HG03064 (cell line): ENCODE measurements around the gene USP24.
A peak's percentile ranks its signal among the peaks of the same experiment; 100 is the strongest.

Experiments
- ATAC-seq: cut with Tn5 transposase; IDR thresholded peaks from one replicate; pipeline ENCODE4 v1.9.1; 2021; ENCODE audit warnings: low read depth; ENCODE audit not compliant: unreplicated experiment

USP24 gene, protein sequence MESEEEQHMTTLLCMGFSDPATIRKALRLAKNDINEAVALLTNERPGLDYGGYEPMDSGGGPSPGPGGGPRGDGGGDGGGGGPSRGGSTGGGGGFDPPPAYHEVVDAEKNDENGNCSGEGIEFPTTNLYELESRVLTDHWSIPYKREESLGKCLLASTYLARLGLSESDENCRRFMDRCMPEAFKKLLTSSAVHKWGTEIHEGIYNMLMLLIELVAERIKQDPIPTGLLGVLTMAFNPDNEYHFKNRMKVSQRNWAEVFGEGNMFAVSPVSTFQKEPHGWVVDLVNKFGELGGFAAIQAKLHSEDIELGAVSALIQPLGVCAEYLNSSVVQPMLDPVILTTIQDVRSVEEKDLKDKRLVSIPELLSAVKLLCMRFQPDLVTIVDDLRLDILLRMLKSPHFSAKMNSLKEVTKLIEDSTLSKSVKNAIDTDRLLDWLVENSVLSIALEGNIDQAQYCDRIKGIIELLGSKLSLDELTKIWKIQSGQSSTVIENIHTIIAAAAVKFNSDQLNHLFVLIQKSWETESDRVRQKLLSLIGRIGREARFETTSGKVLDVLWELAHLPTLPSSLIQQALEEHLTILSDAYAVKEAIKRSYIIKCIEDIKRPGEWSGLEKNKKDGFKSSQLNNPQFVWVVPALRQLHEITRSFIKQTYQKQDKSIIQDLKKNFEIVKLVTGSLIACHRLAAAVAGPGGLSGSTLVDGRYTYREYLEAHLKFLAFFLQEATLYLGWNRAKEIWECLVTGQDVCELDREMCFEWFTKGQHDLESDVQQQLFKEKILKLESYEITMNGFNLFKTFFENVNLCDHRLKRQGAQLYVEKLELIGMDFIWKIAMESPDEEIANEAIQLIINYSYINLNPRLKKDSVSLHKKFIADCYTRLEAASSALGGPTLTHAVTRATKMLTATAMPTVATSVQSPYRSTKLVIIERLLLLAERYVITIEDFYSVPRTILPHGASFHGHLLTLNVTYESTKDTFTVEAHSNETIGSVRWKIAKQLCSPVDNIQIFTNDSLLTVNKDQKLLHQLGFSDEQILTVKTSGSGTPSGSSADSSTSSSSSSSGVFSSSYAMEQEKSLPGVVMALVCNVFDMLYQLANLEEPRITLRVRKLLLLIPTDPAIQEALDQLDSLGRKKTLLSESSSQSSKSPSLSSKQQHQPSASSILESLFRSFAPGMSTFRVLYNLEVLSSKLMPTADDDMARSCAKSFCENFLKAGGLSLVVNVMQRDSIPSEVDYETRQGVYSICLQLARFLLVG (N-terminal part only)

DNA sequence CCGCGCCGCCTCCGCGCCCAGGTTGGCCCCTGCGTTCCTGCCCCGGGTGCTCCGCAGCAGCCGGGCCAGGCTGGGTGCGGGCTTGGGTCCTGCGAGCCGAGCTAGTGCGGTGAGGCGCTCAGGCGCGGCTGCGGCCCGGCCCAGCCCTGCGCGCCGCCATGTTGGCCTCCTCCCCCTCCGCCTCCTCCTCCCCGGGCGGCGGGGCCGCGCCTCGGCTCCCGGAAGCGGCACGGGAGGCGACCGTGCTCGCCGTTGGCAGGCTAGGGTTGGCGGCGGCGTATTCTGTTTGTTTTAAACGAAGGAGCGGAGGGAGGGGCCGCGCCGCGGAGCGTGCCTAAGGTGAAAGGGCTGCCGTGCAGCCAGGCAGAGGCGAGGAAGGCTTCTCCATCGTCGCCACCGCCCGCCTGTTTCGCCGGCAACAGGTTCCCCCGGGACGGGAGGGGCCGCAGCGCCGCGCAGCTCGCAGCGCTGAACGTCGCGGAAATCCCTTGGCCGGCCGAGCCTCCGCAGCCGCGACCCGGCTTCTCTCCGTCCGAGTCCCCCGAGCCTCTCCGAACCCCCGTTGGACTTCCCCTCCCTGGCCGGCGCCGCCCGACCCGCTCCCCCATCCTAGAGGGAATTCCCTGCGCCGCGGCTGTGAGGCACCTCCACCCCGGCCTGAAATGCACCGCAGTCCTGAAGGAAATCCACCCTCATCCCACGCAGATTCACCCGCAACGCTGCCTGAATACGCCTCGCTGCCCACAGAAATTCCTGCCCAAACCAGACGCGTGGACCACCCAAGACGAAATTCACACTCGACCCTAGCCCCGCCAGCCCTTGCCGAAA is at the start of gene USP24:
Gene USP24, minus strand, starts transcription at position 171 of the 828 bp plus-strand sequence. CDS start 251 bp downstream, outside the sequence.
- peak; percentile 72 for ATAC-seq

DNA sequence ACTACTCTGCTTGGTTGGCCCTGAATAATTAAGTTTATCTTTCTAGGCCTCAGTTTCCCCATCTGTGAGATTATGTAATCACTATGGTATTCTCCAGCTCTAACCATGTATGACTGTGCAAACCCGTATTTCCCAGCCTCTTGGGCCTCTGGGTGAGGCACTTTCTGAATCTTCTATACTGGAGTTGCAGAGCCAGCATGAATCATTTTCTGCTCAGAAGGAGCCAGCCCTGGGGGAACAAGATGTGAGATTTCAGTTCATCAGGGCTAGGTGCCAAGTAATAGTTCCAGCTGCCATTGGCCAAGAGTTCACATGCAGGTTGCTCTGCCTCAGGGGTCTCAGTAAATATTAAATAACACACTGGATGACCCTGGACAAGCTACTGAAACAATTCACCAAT is 47.7 kb upstream of the USP24 start:
- ATAC-seq = no peak

DNA sequence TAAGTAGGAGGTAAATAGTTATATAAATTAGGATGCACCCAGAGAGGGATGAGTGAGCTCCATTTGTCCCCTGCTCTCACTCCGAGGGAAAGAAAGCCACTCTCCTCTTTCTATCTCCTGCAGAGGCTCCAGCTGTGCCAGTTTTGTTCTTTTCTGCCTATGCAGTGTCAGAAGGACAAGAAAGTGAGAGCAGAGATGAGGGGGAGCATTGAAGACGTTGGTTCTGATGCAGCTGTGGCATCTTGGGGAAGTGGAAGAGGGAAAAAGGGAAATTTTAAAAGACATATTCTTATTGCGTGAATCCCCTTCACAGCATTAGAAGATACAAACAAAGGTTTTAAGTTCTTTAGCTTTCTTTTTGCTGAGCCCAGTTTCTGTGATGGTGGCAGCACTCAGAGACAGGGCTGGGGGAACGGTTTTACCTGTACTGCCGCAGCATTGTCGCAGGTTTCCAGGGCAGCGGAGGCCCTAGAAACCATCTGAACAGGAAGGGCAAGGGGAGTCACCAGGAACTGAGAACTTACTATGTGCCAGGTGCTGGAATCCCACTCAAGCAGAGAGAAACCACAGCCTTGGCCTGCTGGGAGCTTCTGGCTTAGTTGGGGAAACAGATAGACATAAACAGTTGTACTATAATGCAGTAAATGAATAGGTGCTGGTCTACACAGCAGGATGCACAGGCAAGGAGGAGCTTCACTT is 44.9 kb upstream of the USP24 start:
- no peak for ATAC-seq

DNA sequence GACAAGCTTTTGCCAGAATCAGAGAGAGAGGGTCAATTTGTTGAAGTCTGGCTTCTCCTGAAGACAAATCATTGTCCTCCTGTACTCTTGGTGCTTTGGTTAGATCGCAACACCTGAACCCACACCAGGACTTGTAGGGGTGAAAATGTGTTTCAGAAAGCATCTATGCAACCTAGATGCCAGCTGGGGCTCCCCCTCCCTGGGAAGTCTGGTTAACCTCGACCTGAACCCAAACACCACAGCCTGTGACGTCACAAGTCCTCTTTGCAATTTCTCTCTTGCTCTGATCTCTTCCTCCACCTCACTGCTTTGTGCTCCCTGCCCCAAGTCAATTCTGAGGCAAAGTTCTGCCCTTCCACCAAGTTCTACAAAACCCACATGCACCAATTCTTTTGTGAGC is 42.8 kb upstream of the USP24 start:
- ATAC-seq = peak; percentile 67

DNA sequence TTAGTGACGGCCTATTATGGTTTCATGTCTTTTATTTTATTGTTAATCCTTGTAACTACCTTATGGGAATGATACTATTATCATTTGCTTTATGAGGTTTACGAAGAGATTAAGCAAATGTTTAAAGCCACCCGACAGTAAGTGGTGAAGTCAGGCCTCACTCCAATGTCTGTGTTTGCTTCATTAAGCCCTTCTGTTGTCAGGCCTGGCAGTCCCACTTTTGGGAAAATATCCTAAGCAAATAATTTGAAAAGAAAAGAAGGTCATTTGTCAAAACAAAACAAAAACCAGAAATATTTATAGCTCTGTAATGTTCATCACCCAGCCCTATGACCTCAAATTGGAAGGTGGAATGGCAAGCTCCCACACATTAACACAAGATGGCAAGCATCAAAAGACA is 40.7 kb upstream of the USP24 start:
- no peak for ATAC-seq

DNA sequence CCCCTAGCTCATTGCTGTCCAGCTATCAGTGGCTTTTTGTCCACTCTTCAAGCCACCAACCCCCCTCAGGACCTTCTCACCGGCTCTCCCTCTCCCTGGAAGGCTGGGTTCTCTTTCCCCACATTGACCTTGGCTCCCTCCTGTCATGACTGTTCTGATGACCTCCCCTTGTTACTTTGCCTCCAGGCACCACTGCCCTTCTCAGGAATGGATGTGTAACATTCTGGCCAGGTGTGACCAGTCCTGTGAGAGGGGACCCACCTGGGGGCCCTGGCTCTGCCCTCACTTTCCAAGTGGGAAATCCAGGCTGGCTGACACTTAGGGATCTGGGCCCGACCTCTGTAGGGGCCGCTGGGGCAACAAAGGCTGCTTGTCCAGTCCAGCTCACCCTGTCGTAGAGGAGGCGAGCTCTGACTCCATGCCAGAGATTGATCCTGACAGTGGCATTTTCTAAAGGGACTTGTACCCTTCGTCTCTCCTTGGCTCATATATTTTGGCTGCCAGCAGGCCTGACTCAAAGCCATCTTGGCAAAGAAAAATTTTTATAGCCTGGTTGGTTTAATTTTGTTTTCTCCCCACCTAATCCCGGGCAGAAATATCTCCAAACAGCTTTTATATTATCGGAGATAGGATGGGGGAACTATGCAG is 37.9 kb upstream of the USP24 start:
- ATAC-seq = no peak

DNA sequence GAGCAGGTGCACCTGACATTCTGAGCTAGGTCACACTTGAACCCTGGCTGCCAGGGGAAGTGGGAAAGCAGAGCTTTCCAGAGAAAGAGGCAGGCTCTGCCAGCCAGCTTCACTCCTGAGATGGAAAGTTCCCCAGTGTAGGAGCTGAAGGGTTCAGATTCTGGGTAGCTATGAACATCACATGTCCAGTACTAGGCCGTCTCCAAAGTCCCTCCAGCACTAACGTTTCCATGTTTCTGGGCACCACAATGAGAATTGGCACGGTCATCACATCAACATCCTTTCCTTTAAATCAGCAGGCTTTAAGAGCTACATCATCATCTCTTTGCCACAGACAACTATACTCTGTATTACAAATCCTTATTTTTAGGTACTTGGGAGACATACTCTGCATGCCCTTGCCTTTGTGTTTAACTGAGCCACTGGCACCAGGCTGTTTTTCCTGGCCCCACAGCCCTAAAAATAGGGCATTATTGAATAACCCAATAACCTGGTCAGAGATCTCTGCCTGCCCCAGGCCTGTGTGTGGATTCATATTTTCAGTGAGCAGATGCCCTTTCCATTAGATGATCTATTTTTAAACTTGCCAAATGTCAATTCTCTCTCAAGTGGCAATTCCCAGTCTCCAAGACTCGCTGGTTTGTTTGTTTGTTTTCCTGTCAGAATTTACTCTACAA is 35.4 kb upstream of the USP24 start:
- no peak for ATAC-seq

DNA sequence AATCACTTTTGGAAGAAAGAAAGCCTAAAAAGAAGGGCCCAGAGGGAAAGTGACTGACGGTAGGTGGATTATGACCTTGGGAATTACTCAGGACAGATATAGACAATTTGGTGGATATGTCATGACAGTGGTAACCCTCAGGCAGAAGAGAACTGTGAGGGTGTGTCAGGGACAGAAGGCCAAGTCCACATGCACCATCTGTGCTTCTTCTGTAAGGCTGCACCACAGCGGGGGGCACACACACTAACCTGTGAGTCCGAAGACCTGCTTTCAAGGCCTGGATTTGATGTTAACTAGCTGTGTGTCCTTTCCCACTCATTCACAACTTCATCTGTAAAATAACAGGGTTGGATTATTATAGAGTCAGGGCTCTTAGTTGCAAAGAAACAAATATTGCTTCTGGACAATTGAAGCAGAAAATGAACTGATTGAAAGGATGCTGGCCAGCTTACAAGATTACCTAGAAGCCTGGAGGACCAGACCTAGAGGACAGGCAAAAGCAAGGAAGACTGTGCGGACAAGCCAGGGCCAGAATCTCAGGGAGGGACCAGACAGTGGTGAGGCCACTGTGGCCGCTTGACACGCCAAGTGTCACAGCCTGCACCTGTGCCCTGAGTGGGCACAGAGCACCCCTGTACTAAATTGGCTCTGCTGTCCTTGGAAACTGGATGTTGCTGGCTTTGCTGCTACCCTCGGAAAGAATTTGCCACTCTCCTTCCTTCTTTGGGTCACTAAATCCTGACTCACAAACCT is 34.7 kb upstream of the USP24 start:
- no peak for ATAC-seq

DNA sequence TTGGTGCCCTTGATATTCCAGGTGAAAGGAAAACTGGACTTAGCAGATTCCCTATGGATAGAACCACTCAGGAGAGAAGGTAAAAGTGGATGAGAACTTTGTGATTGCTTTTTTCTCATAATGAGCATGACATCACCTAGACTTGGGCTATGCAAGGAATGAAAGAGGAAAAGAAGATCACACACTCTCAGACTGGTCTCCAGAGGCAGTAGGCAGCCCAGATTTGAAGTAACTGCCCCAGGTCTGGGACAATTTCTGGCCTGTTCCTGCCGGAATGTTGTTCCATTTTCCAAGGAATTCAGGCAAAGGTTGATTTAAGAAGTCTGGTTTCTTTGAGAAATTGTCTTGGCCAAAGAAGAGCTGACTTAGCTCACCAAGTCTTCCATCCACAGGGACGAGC is 31.7 kb upstream of the USP24 start:
- ATAC-seq = no peak

DNA sequence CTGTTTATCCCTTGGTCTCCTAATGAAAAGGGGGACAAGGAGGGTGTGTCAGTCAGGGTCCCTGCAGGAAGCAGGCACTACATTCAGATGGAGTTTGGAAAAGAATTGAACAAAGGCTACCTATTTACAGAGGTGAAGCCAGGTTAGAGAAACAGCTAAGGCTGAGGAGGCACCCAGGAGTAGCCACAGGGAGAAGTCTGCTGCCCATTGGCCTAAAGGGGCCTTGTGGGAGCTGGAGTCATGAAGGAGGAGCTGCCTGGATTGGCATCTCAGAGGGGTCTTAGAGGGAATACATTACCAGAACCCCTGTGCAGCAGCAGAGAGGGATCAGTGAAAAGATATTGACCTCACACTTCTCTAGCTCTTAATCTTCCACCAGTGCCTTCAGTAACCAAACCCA is 31.2 kb upstream of the USP24 start:
- ATAC-seq = no peak

DNA sequence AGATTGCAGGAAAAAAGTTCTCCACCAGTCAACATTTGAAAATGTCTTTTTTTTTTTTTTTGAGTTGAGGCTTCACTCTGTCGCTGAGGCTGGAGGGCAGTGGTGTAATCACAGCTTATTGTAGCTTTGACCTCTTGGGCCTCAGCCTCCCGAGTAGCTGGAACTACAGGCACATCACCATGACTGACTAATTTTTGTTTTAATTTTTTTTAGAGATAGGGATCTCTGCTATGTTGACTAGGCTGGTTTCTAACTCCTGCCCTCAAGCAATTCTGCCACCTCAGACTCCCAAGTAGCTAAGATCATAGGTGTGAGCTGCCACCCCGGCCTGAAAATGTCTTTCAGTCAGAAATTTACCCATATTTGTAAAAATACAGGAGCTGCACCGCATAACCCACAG is 30.6 kb upstream of the USP24 start:
- ATAC-seq = no peak

DNA sequence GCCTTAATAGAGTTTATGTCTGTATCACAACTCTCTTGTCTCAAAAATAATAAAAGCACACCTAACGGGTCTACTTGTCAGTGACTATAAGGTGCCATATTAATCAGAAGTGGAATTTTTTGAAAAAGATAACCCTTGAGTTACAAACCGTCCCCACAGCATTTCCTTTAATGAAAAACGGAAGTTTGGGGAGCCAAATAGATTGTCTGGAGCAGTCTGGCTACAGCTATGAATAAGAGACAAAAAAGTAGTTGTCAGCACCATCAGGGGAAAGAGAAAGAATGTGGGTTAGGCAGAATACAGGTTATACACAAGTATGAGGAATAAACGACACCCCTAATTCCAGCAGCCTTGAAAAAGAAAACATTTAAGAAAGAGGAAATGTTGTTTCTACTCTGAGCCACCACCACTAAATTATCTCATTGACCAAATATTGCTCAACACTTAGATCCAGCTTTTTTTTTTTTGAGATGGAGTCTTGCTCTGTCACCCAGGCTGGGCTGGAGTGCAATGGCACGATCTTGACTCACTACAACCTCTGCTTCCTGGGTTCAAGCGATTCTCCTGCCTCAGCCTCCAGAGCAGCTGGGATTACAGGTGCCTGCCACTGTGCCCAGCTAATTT is 29.4 kb upstream of the USP24 start:
- no peak for ATAC-seq

DNA sequence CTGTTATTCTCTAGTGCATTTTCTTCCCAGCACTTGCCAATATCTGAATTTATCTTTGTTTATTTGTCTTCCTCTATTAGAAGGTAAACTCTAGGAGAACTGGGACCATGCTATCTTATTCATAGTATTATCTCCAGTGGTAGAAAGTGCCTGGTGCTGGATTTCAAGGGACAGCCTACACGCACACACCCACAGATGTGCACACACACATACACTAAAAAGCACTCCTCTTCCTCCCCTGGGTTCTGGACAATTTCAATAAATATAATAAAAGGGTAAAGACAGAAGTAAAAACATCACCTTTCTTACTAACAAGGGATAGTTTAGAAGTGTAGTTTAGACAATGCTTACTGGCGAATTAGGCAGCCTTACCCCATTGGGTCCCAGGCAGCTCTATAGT is 28.5 kb upstream of the USP24 start:
- ATAC-seq = no peak

DNA sequence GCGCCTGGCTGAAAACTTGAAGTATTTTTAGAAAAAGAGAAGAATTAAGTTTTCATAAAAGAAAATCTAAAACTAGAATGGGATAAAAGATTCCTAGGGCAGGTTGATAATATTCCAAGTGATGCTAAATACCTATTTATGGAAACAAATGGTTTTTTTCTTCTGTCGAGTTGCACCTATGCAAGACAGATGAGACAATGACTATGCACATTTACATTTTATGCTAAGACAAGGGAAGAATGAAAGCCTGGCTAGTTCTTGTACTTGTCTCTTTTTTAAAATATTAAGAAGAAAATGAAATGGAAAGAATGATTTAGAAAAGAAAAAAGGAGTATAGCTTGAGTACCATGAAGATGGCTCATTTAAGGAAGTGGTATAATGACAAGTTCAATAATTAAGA is 24.4 kb upstream of the USP24 start:
- no peak for ATAC-seq

DNA sequence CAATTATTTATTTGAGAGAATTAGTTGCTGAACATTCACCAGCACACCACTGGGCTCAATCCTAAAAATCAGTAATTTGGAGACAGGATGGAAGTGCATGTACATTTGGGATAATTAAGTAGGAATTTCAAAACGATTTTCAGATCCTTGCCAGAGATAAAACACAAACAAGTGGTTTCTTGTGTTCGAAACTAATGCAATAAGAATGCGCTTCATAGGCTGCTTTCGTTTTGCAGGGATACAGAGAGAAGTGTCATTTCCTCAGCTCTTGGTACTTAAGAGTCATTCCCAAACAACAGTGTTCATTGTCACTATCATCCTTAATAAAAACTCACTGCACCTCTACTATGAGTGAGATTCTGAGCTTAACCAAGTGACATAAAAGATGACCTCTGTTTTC is 20.6 kb upstream of the USP24 start:
- no peak for ATAC-seq

DNA sequence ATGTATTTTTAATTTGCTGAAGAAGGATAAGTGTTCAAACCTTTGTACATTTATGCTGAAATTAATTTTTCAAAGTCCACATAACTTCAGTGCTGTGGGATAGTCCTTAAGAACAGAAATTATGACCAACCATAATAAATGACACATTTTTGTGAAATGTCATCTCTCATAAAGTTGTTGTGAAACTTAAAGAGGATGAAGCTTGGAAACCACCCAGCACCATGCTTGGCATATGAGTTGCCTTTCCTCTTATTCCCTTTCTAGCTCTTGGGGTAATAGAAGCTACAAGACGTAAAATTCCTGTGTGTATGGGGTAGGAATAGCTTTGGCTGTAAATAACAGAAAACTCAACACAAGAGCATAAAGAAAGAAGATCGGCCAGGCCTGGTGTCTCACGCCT is 18.9 kb upstream of the USP24 start:
- no peak for ATAC-seq

DNA sequence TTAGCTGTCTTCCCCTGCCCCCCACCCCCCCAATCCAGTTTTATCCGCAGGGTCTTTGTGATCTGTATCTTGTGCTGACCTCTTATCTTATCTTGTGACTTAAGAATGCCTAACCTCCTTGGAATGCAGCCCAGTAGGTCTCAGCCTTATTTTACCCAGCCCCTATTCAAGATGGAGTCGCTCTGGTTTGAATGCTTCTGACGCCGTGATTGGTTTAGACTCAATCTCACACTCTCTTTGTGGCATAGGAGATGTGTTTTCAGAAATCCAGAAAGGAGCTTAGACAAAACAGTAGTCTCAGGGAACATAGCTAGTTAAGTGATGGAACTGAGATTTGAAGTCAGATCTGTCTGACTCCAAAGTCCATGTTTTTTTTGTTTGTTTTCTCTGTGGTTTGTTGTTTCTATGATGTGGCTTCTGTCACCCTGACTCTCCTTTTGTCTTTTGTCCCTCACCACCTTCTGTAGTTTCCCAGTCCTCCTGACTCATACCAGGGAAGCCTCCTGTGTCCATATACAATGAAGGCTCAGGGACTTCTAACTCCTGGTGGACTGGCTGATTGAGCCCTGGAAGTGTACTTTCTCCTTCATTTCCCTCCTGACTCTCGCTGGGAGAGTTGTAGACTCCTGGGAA is 18.1 kb upstream of the USP24 start:
- no peak for ATAC-seq
